ENCODE data around the gene DCC. TPM values are rescaled to one million over a fixed set of nuclear protein-coding genes. Genes with fewer than 3 reads are reported as not detected.

Gene DCC
- polyA plus RNA-seq, 1 of the 3 experiments (the other 2 are of a cell fraction): 0.20 TPM

- TF ChIP-seq, protein P1, sequence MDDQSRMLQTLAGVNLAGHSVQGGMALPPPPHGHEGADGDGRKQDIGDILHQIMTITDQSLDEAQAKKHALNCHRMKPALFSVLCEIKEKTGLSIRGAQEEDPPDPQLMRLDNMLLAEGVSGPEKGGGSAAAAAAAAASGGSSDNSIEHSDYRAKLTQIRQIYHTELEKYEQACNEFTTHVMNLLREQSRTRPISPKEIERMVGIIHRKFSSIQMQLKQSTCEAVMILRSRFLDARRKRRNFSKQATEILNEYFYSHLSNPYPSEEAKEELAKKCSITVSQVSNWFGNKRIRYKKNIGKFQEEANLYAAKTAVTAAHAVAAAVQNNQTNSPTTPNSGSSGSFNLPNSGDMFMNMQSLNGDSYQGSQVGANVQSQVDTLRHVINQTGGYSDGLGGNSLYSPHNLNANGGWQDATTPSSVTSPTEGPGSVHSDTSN (IDR thresholded peaks at IDR 0.05): no peak
- no peak for TF ChIP-seq JUND (IDR thresholded peaks at IDR 0.05)
- TF ChIP-seq RXRA (IDR thresholded peaks at IDR 0.05; ENCODE audit: borderline replicate concordance, low read depth): no peak
- TF ChIP-seq MAX (IDR thresholded peaks at IDR 0.05; ENCODE audit: low read depth): no peak
- TF ChIP-seq IRF3 (IDR thresholded peaks at IDR 0.05; ENCODE audit: low read depth, low read length): no peak
These were observed 825.8 kb downstream of the DCC start (continued) for GRCh38 chr18:53165770-53166169.

DNA sequence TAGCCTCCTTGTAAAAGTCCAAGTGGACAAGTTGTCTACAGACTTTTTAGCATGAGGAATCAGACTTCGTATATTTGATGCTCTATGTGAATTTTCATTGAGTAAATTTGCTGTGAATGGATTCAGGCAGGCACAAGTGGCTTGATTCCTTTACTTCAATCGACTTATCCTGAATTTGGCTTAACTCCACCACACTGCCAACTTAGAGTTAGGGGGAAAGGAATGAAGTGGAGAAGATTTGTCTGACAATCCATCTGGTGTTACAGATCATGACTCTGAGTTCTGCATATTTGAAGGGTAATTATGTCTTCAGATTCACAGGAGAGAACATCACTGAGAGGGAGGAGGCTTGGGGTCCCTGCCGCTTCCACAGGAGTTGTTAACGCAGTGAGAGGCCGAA lies 829.3 kb downstream of the DCC start:
- H3K9me2 ChIP-seq: no peaks in the 10 kb centered on the region
- no peak for TF ChIP-seq MEF2A (IDR thresholded peaks at IDR 0.05; ENCODE audit: borderline replicate concordance, low read depth)
- TF ChIP-seq FOSL2 (IDR thresholded peaks at IDR 0.05; ENCODE audit: borderline replicate concordance, low read depth): no peak
- TF ChIP-seq TAF1 (IDR thresholded peaks at IDR 0.05; ENCODE audit: borderline replicate concordance, low read depth, low read length): no peak
- TF ChIP-seq GATA2 (CRISPR knock-in tag; IDR thresholded peaks at IDR 0.05): no peak
- no peak for TF ChIP-seq MAX (IDR thresholded peaks at IDR 0.05; ENCODE audit: low read depth)
- TF ChIP-seq RAD21 (IDR thresholded peaks at IDR 0.05; ENCODE audit: low read length): no peak
- TF ChIP-seq FOXM1 (IDR thresholded peaks at IDR 0.05; ENCODE audit: low read depth): no peak
- no peak for TF ChIP-seq USF2 (IDR thresholded peaks at IDR 0.05; ENCODE audit: borderline replicate concordance, low read depth, low read length)
- TF ChIP-seq, protein P2, sequence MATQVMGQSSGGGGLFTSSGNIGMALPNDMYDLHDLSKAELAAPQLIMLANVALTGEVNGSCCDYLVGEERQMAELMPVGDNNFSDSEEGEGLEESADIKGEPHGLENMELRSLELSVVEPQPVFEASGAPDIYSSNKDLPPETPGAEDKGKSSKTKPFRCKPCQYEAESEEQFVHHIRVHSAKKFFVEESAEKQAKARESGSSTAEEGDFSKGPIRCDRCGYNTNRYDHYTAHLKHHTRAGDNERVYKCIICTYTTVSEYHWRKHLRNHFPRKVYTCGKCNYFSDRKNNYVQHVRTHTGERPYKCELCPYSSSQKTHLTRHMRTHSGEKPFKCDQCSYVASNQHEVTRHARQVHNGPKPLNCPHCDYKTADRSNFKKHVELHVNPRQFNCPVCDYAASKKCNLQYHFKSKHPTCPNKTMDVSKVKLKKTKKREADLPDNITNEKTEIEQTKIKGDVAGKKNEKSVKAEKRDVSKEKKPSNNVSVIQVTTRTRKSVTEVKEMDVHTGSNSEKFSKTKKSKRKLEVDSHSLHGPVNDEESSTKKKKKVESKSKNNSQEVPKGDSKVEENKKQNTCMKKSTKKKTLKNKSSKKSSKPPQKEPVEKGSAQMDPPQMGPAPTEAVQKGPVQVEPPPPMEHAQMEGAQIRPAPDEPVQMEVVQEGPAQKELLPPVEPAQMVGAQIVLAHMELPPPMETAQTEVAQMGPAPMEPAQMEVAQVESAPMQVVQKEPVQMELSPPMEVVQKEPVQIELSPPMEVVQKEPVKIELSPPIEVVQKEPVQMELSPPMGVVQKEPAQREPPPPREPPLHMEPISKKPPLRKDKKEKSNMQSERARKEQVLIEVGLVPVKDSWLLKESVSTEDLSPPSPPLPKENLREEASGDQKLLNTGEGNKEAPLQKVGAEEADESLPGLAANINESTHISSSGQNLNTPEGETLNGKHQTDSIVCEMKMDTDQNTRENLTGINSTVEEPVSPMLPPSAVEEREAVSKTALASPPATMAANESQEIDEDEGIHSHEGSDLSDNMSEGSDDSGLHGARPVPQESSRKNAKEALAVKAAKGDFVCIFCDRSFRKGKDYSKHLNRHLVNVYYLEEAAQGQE (IDR thresholded peaks at IDR 0.05; ENCODE audit: low read depth, low read length): no peak
- no peak for TF ChIP-seq TCF12 (IDR thresholded peaks at IDR 0.05)
- TF ChIP-seq EP300 (IDR thresholded peaks at IDR 0.05; ENCODE audit: borderline replicate concordance in 1 of 2, low read depth in 1 of 2, low read length in 1 of 2): no peak
- TF ChIP-seq SIN3A (IDR thresholded peaks at IDR 0.05; ENCODE audit: borderline replicate concordance, low read depth, low read length): no peak
- no peak for TF ChIP-seq RCOR1 (IDR thresholded peaks at IDR 0.05; ENCODE audit: low read length)
- TF ChIP-seq POLR2AphosphoS5 (IDR thresholded peaks at IDR 0.05; ENCODE audit: low read depth, low read length): no peak
- no peak for DNase-seq
- no peaks in the 10 kb centered on the region for H3K36me3 ChIP-seq (replicated peaks in 1 of 2; ENCODE audit: control insufficient read depth in 1 of 2, insufficient read depth in 2 of 2, low read length in 1 of 2)
- no peak overlapping the region for H3K4me3 ChIP-seq (ENCODE audit: low read depth in 2 of 2, low read length in 1 of 2)
- H3K4me1 ChIP-seq (ENCODE audit: control insufficient read depth in 1 of 2, insufficient read depth in 2 of 2, low read depth in 1 of 2, low read length in 1 of 2): no peaks in the 10 kb centered on the region
- ChIA-PET POLR2A (no interaction called here), CTCF (no interaction called here)
- no peaks in the 10 kb centered on the region for H3K79me2 ChIP-seq (ENCODE audit: insufficient read depth)
- H2AFZ ChIP-seq (ENCODE audit: low read depth): no peak overlapping the region
- 32% methylated on average over 5 of the region's 5 CpGs for WGBS (ENCODE audit: low lambda C conversion rate)
- H3K4me2 ChIP-seq: no peak overlapping the region
- no peaks in the 10 kb centered on the region for H3K9me3 ChIP-seq
- H3K27ac ChIP-seq (ENCODE audit: low read depth in 2 of 2, low read length in 1 of 2): no peak overlapping the region
- no peaks in the 10 kb centered on the region for H3K27me3 ChIP-seq (ENCODE audit: insufficient read depth)
- H3F3A ChIP-seq (replicated peaks; ENCODE audit: insufficient read depth): no peaks in the 10 kb centered on the region
- H3K9ac ChIP-seq: no peak overlapping the region
- no peaks in the 10 kb centered on the region for H4K20me1 ChIP-seq (ENCODE audit: insufficient read depth)
